GM19372 (cell line): ENCODE results near the gene ANKRD36C.
A peak's percentile ranks its signal among the peaks of the same experiment; 100 is the strongest.
"Not testable (repeated sequence)": the region's sequence is repeated elsewhere in the genome, so short reads cannot be mapped to it uniquely, and the experiment has no call there.

Experiments used
- ATAC-seq: cut with Tn5 transposase; IDR thresholded peaks from one replicate; pipeline ENCODE4 v1.9.1; 2021; ENCODE audit warnings: mild to moderate bottlenecking, low read depth, moderate library complexity; ENCODE audit not compliant: unreplicated experiment

The ANKRD36C gene

GRCh38 chr2:96009833-96010232, 18.2 kb upstream of the ANKRD36C start:
- ATAC-seq, result not testable (repeated sequence)

- not testable (repeated sequence) for ATAC-seq
Measured at GRCh38 chr2:96008051-96008450, 16.4 kb upstream of the ANKRD36C start.

- not testable (repeated sequence) for ATAC-seq
Measured at GRCh38 chr2:96006248-96006647, 14.6 kb upstream of the ANKRD36C start.

- peak; percentile 42 for ATAC-seq
Measured at GRCh38 chr2:95992520-95993272, 1.1 kb upstream of the ANKRD36C start.

- peak; percentile 32 for ATAC-seq
Measured at GRCh38 chr2:95992102-95992501, 478 bp upstream of the ANKRD36C start.

- not testable (repeated sequence) for ATAC-seq
Measured at GRCh38 chr2:95990884-95991283, 740 bp downstream of the ANKRD36C start.

- not testable (repeated sequence) for ATAC-seq
Measured at GRCh38 chr2:95951662-95952061, 40.0 kb downstream of the ANKRD36C start.

GRCh38 chr2:95948039-95948438, 43.6 kb downstream of the ANKRD36C start:
- not testable (repeated sequence) for ATAC-seq

- not testable (repeated sequence) for ATAC-seq
Measured at GRCh38 chr2:95939947-95940346, 51.7 kb downstream of the ANKRD36C start.

- not testable (repeated sequence) for ATAC-seq
Measured at GRCh38 chr2:95930740-95931139, 60.9 kb downstream of the ANKRD36C start.

GRCh38 chr2:95917007-95917406, 74.6 kb downstream of the ANKRD36C start:
- ATAC-seq, result not testable (repeated sequence)

- not testable (repeated sequence) for ATAC-seq
Measured at GRCh38 chr2:95915131-95915530, 76.5 kb downstream of the ANKRD36C start.

GRCh38 chr2:95911431-95911830, 80.2 kb downstream of the ANKRD36C start:
- ATAC-seq, result not testable (repeated sequence)

GRCh38 chr2:95894443-95894842, 97.2 kb downstream of the ANKRD36C start:
- ATAC-seq, result not testable (repeated sequence)

- not testable (repeated sequence) for ATAC-seq
Measured at GRCh38 chr2:95867929-95868328, 123.7 kb downstream of the ANKRD36C start.

- not testable (repeated sequence) for ATAC-seq
Measured at GRCh38 chr2:95867047-95867677, 124.5 kb downstream of the ANKRD36C start.

- not testable (repeated sequence) for ATAC-seq
Measured at GRCh38 chr2:95862121-95862520, 129.5 kb downstream of the ANKRD36C start.

- no peak for ATAC-seq
Measured at GRCh38 chr2:95836151-95836550, 155.5 kb downstream of the ANKRD36C start.

GRCh38 chr2:95834077-95835013, 157.3 kb downstream of the ANKRD36C start:
- not testable (repeated sequence) for ATAC-seq

GRCh38 chr2:95824218-95824617, 167.4 kb downstream of the ANKRD36C start:
- not testable (repeated sequence) for ATAC-seq

- not testable (repeated sequence) for ATAC-seq
Measured at GRCh38 chr2:95817521-95817920, 174.1 kb downstream of the ANKRD36C start.
